HepG2 (cell line): ENCODE results near the gene HOXD8. TPM values are rescaled to one million over a fixed set of nuclear protein-coding genes. Genes with fewer than 3 reads are reported as not detected.
A peak's percentile ranks its signal among the peaks of the same experiment; 100 is the strongest.

Experiments used
- ATAC-seq: fragments of 200-7000 bp; cut with Tn5 transposase; 3 replicates; pipeline ENCODE4 v1.9.1; 2020; ENCODE audit warnings: mild to moderate bottlenecking, moderate library complexity
- BruUV-seq: library from RNA; stranded (reverse); fragments of 400-500 nt; replicated peaks from 2 replicates; lab custom pipeline; 2021; lab: Mats Ljungman, UMichigan
- CTCF ChIA-PET: fragments of 300-600 bp; formaldehyde crosslinking; extraction: SDS; loops from one replicate; lab custom pipeline; 2021; ENCODE audit warnings: low total read pairs, inconsistent platforms, low intra/inter-chr PET ratio; lab: Yijun Ruan, JAX
- POLR2A ChIA-PET: fragments of 350-600 bp; sonication (Branson Sonifier 250); formaldehyde crosslinking; loops from one replicate; lab custom pipeline; 2020; ENCODE audit warnings: antibody characterized with exemption, inconsistent platforms; lab: Yijun Ruan, JAX
- DNase-seq: peaks from one replicate; pipeline ENCODE4 v3.0.0-alpha.2; 2015; ENCODE audit warnings: low spot score
- FAIRE-seq: peaks from 3 replicates; lab custom pipeline; 2011; peaks lifted over from hg19 to GRCh38; lab: Jason Lieb, UNC
- H2AFZ ChIP-seq: one replicate; pipeline ENCODE4 v1.6.1; 2011; ENCODE audit warnings: low read length, inconsistent platforms
- H3K27ac ChIP-seq: fragments of 300-600 bp; 3 replicates; pipeline ENCODE4 v1.8.0; 2011; ENCODE audit warnings: mixed run types, mild to moderate bottlenecking, mixed read lengths, low read length, inconsistent platforms; ENCODE audit not compliant: insufficient read depth; ENCODE audit errors: extremely low read length
- H3K27me3 ChIP-seq, 2 experiments: fragments of 200-600 bp in 1 of 2; 2 replicates in 1 of 2; 3 replicates in 1 of 2; pipeline versions ENCODE4 v1.6.0 to v1.8.0; 2011; ENCODE audit warnings: low read length in 2 of 2, mild to moderate bottlenecking in 2 of 2, moderate library complexity in 2 of 2, inconsistent platforms in 1 of 2; ENCODE audit not compliant: insufficient read depth in 2 of 2, control insufficient read depth in 1 of 2
- H3K36me3 ChIP-seq, 2 experiments: fragments of 200-600 bp in 1 of 2; replicated peaks in 1 of 2; 2 replicates in 1 of 2; 3 replicates in 1 of 2; pipeline versions ENCODE4 v1.5.1 to v1.8.0; 2011; ENCODE audit warnings: low read length in 2 of 2, inconsistent platforms in 1 of 2; ENCODE audit not compliant: insufficient read depth in 2 of 2, control insufficient read depth in 1 of 2
- H3K4me1 ChIP-seq: 2 replicates; pipeline ENCODE4 v1.5.1; 2012; ENCODE audit warnings: low read length, inconsistent platforms; ENCODE audit not compliant: insufficient read depth
- H3K4me2 ChIP-seq: 2 replicates; pipeline ENCODE4 v1.6.0; 2011; ENCODE audit warnings: low read depth, low read length, inconsistent platforms
- H3K4me3 ChIP-seq, 3 experiments: fragments of 200-600 bp in 1 of 3; sonication (generic), shearing (Covaris generic) in 1 of 3; replicated peaks in 1 of 3; 2 replicates each; pipeline ENCODE4 v1.5.1; 2011 to 2016; ENCODE audit warnings: low read length in 3 of 3, inconsistent platforms in 2 of 3, low read depth in 2 of 3, mild to moderate bottlenecking in 2 of 3, control low read depth in 1 of 3, mixed read lengths in 1 of 3; ENCODE audit not compliant: insufficient read depth in 1 of 3
- H3K79me2 ChIP-seq: one replicate; pipeline ENCODE4 v1.6.1; 2011; ENCODE audit warnings: low read length, inconsistent platforms; ENCODE audit not compliant: insufficient read depth
- H3K9ac ChIP-seq: 2 replicates; pipeline ENCODE4 v1.6.0; 2011; ENCODE audit warnings: mild to moderate bottlenecking, low read depth, low read length, inconsistent platforms; ENCODE audit not compliant: insufficient read depth
- H3K9me3 ChIP-seq: 2 replicates; pipeline ENCODE4 v1.5.1; 2012; ENCODE audit warnings: mild to moderate bottlenecking, low read length
- H4K20me1 ChIP-seq: 2 replicates; pipeline ENCODE4 v1.6.0; 2011; ENCODE audit warnings: inconsistent platforms, mild to moderate bottlenecking, low read length, moderate library complexity; ENCODE audit not compliant: insufficient read depth
- AGO1 ChIP-seq: fragments of 200-400 bp; formaldehyde crosslinking; IDR thresholded peaks from 2 replicates; pipeline ENCODE4 v1.6.1; 2017; ENCODE audit warnings: mild to moderate bottlenecking, low read depth, low read length, moderate library complexity; ENCODE audit not compliant: poor library complexity, severe bottlenecking
- DPF2 ChIP-seq: sonication (generic); formaldehyde crosslinking; IDR thresholded peaks from 2 replicates; pipeline ENCODE4 v1.4.0; 2020; ENCODE audit warnings: mild to moderate bottlenecking, low read depth, missing genetic modification reagents, borderline replicate concordance
- EEA1 ChIP-seq: sonication (generic); formaldehyde crosslinking; IDR thresholded peaks from 2 replicates; pipeline ENCODE4 v1.5.1; 2020; ENCODE audit warnings: mild to moderate bottlenecking, missing genetic modification reagents, borderline replicate concordance
- FOXA3 ChIP-seq: IDR thresholded peaks from 2 replicates; pipeline ENCODE4 v1.6.1; 2016; ENCODE audit warnings: missing genetic modification reagents, missing compliant biosample characterization
- RXRB ChIP-seq: IDR thresholded peaks from 2 replicates; pipeline ENCODE4 v1.6.1; 2016; ENCODE audit warnings: borderline replicate concordance, missing genetic modification reagents, missing compliant biosample characterization
- U2AF2 ChIP-seq: fragments of 200-400 bp; formaldehyde crosslinking; IDR thresholded peaks from 2 replicates; pipeline ENCODE4 v1.6.1; 2017; ENCODE audit warnings: low read depth, mild to moderate bottlenecking, low read length
- ZNF318 ChIP-seq: sonication (generic); formaldehyde crosslinking; IDR thresholded peaks from 2 replicates; pipeline ENCODE4 v1.4.0; 2020; ENCODE audit warnings: mild to moderate bottlenecking, missing genetic modification reagents
- ZNF326 ChIP-seq: sonication (generic); formaldehyde crosslinking; IDR thresholded peaks from 2 replicates; pipeline ENCODE4 v1.4.0; 2020; ENCODE audit warnings: missing genetic modification reagents, borderline replicate concordance
- ZNF747 ChIP-seq: sonication (generic); formaldehyde crosslinking; IDR thresholded peaks from 2 replicates; pipeline ENCODE4 v1.8.1; 2023; ENCODE audit warnings: missing genetic modification reagents, mild to moderate bottlenecking, borderline replicate concordance
- ZNF782 ChIP-seq: sonication (generic); formaldehyde crosslinking; IDR thresholded peaks from 2 replicates; pipeline ENCODE4 v1.4.0; 2020; ENCODE audit warnings: missing genetic modification reagents, mild to moderate bottlenecking, borderline replicate concordance
- ZNF850 ChIP-seq: sonication (generic); formaldehyde crosslinking; conservative IDR thresholded peaks from 2 replicates; pipeline ENCODE4 v1.9.0; 2021; ENCODE audit warnings: mild to moderate bottlenecking, missing genetic modification reagents
- WGBS: methylation state at CpG from one replicate; pipeline ENCODE4 v1.1.6; 2017; ENCODE audit warnings: low lambda C conversion rate; 5-methylcytosine and 5-hydroxymethylcytosine counted together
- in situ Hi-C: cut with HindIII; loops from 2 replicates; pipeline ENCODE4 v1.10.0; 2017; ENCODE audit warnings: low pct_unique_long_range_greater_than_20kb; ENCODE audit not compliant: extremely low pct_ligation_motif_present
- intact Hi-C: fragments of 100-400 bp; cut with micrococcal nuclease; formaldehyde crosslinking; loops from one replicate; pipeline ENCODE4 v1.10.0; 2022; ENCODE audit not compliant: unreplicated experiment
- polyA plus RNA-seq, 8 experiments: library from polyadenylated mRNA; depleted of rRNA in 3 of 8; stranded (reverse) in 7 of 8; unstranded in 1 of 8; fragments of >200 nt; fragmentation: Illumina TruSeq in 4 of 8; extraction: Trizol in 4 of 8; gene quantifications; 2 replicates each; pipeline versions ENCODE4 v1.2.1 to v1.2.3, GENCODE V29; 2011 to 2016; ENCODE audit warnings: low read depth in 4 of 8, missing spikeins in 1 of 8, mixed read lengths in 1 of 8; ENCODE audit not compliant: insufficient read depth in 1 of 8
- total RNA-seq, 5 experiments: library from RNA; depleted of rRNA; stranded (reverse); fragments of >200 nt; fragmentation: Illumina TruSeq; extraction: Trizol; gene quantifications; 2 replicates each; pipeline ENCODE4 v1.2.3, GENCODE V29; 2016; ENCODE audit warnings: low read depth in 1 of 5

Gene HOXD8
- total and polyA plus RNA-seq, 2 of the 13 experiments (the other 11 are each of a cell fraction or from before 2014, with no cell fraction given), result not detected

GRCh38 chr2:176082824-176083751, 46.4 kb upstream of the HOXD8 start (continued):
- no peak for TF ChIP-seq ZNF326 (CRISPR knock-in tag)
- no peak for TF ChIP-seq ZNF782
- peak; percentile 23 for TF ChIP-seq AGO1
- TF ChIP-seq EEA1 (CRISPR knock-in tag), result 0 out of 2 replicates have a peak, but pooled peaks have one; percentile 29

- no peaks in the 10 kb centered on the region for H4K20me1 ChIP-seq
- no peak within 1 kb of the TSS for H2AFZ ChIP-seq
- no peak for FAIRE-seq
- H3K79me2 ChIP-seq, result no peaks in the 10 kb centered on the region
- in situ Hi-C loops, result no loop called here
- ATAC-seq, result no peak
- H3K4me1 ChIP-seq, result peaks cover 25% of the 10 kb centered on the region
- ChIA-PET CTCF (no interaction called here), POLR2A (no interaction called here)
- H3K27me3 ChIP-seq, result peaks cover 7 to 82% of the 10 kb centered on the region in 2 experiments; a peak in 4 of 5 replicates
- BruUV-seq, result no TSS peak
- H3K4me3 ChIP-seq, result peak within 1 kb of the TSS in 1 of 3 experiments; percentile 31; a peak in 1 of 6 replicates
- 58% methylated on average over 27 of the region's 27 CpGs for WGBS
- intact Hi-C loops, result no loop called here
- DNase-seq, result no peak
- no peak within 1 kb of the TSS for H3K27ac ChIP-seq
- H3K4me2 ChIP-seq, result peak within 1 kb of the TSS; percentile 46
- no peaks in the 10 kb centered on the region for H3K9me3 ChIP-seq
- no peak within 1 kb of the TSS for H3K9ac ChIP-seq
- H3K36me3 ChIP-seq, result no peaks in the 10 kb centered on the region
- TF ChIP-seq RXRB (no peak), ZNF850 (CRISPR knock-in tag) (no peak), DPF2 (no peak), ZNF747 (no peak), FOXA3 (CRISPR knock-in tag) (no peak), U2AF2 (no peak), ZNF318 (CRISPR knock-in tag) (no peak)
Observed at GRCh38 chr2:176083796-176084261, 45.7 kb upstream of the HOXD8 start, which contains the start of gene EVX2. Gene EVX2, minus strand, starts transcription at chr2:176083962. Its CDS starts 186 bp downstream, at chr2:176083776.
